BE2C (cell line): Measurements from ENCODE around the gene DSEL.

Source experiments
- DNase-seq: peaks from one replicate; pipeline ENCODE4 v3.0.0-alpha.2; 2020
- H3K27me3 ChIP-seq: fragments of 250-450 bp; sonication (Bioruptor Pico); 2 replicates; pipeline ENCODE4 v1.5.1; 2020; ENCODE audit warnings: mild to moderate bottlenecking
- H3K36me3 ChIP-seq: fragments of 250-450 bp; sonication (Bioruptor Pico); 2 replicates; pipeline ENCODE4 v1.5.1; 2020; ENCODE audit warnings: mild to moderate bottlenecking
- H3K4me1 ChIP-seq: fragments of 250-450 bp; sonication (Bioruptor Pico); 2 replicates; pipeline ENCODE4 v1.5.1; 2020
- H3K4me3 ChIP-seq: 2 replicates; pipeline ENCODE4 v1.5.1; 2011; ENCODE audit warnings: low read depth, low read length
- H3K9me3 ChIP-seq: fragments of 250-450 bp; sonication (Bioruptor Pico); 2 replicates; pipeline ENCODE4 v1.5.1; 2020
- CTCF ChIP-seq: IDR thresholded peaks from 2 replicates; pipeline ENCODE4 v1.5.1; 2012; ENCODE audit warnings: mild to moderate bottlenecking, low read depth, low read length

Gene DSEL

GRCh38 chr18:67515942-67516538 lies 480 bp downstream of the DSEL start:
- TF ChIP-seq CTCF: peak; percentile 69
- peaks cover 4% of the 10 kb centered on the region; the same call in 1 of the 2 replicates for H3K4me1 ChIP-seq
- peak overlapping the region; percentile 75 for H3K4me3 ChIP-seq
- DNase-seq: peak; percentile 83
- H3K36me3 ChIP-seq: no peaks in the 10 kb centered on the region
- H3K9me3 ChIP-seq: no peaks in the 10 kb centered on the region
- no peaks in the 10 kb centered on the region for H3K27me3 ChIP-seq

GRCh38 chr18:67514901-67515540 lies 1.5 kb downstream of the DSEL start:
- no peaks in the 10 kb centered on the region for H3K9me3 ChIP-seq
- no peaks in the 10 kb centered on the region for H3K36me3 ChIP-seq
- no peaks in the 10 kb centered on the region for H3K27me3 ChIP-seq
- no peak overlapping the region; the same call in 1 of the 2 replicates for H3K4me3 ChIP-seq
- DNase-seq: no peak
- no peak for TF ChIP-seq CTCF
- H3K4me1 ChIP-seq: peaks cover 4% of the 10 kb centered on the region; the same call in 1 of the 2 replicates

GRCh38 chr18:67514465-67514864 lies 2.1 kb downstream of the DSEL start:
- Histone ChIP-seq H3K9me3 (no peaks in the 10 kb centered on the region), H3K36me3 (no peaks in the 10 kb centered on the region), H3K27me3 (no peaks in the 10 kb centered on the region), H3K4me3 (no peak overlapping the region), H3K4me1 (peaks cover 4% of the 10 kb centered on the region; the same call in 1 of the 2 replicates)
- no peak for DNase-seq
- no peak for TF ChIP-seq CTCF

- Histone ChIP-seq H3K36me3 (no peaks in the 10 kb centered on the region), H3K4me1 (peaks cover 7% of the 10 kb centered on the region; the same call in 1 of the 2 replicates), H3K4me3 (no peak overlapping the region), H3K27me3 (no peaks in the 10 kb centered on the region), H3K9me3 (no peaks in the 10 kb centered on the region)
- DNase-seq: no peak
- TF ChIP-seq CTCF: peak; percentile 49
These were observed 3.2 kb downstream of the DSEL start for GRCh38 chr18:67513280-67513679.

- Histone ChIP-seq H3K4me3 (no peak overlapping the region), H3K27me3 (no peaks in the 10 kb centered on the region), H3K9me3 (no peaks in the 10 kb centered on the region), H3K36me3 (no peaks in the 10 kb centered on the region), H3K4me1 (peaks cover 7% of the 10 kb centered on the region; the same call in 1 of the 2 replicates)
- no peak for DNase-seq
- TF ChIP-seq CTCF: no peak
These were observed 4.7 kb downstream of the DSEL start for GRCh38 chr18:67511840-67512239.

GRCh38 chr18:67510831-67511230 lies 5.7 kb downstream of the DSEL start:
- no peak overlapping the region for H3K4me3 ChIP-seq
- no peaks in the 10 kb centered on the region for H3K36me3 ChIP-seq
- no peak for TF ChIP-seq CTCF
- no peak for DNase-seq
- H3K4me1 ChIP-seq: peaks cover 7% of the 10 kb centered on the region; the same call in 1 of the 2 replicates
- no peaks in the 10 kb centered on the region for H3K27me3 ChIP-seq
- H3K9me3 ChIP-seq: no peaks in the 10 kb centered on the region
